SU-DHL-6 (cell line): Measurements from ENCODE around the gene CYP2B6.

Experiments used
- EZH2phosphoT487 ChIP-seq: fragments of 200-600 bp; sonication (generic), shearing (Covaris generic); conservative IDR thresholded peaks from 2 replicates; pipeline ENCODE4 v1.6.1; 2018; ENCODE audit warnings: mild to moderate bottlenecking, antibody characterized with exemption, low read length, moderate library complexity, mixed read lengths
- TF ChIP-seq, protein P1 (sequence below): fragments of 200-600 bp; sonication (generic); IDR thresholded peaks from one replicate; pipeline ENCODE4 v1.5.1; 2017; ENCODE audit warnings: antibody characterized with exemption, mild to moderate bottlenecking, low read length, moderate library complexity; ENCODE audit not compliant: insufficient read depth, poor library complexity, severe bottlenecking

DNA sequence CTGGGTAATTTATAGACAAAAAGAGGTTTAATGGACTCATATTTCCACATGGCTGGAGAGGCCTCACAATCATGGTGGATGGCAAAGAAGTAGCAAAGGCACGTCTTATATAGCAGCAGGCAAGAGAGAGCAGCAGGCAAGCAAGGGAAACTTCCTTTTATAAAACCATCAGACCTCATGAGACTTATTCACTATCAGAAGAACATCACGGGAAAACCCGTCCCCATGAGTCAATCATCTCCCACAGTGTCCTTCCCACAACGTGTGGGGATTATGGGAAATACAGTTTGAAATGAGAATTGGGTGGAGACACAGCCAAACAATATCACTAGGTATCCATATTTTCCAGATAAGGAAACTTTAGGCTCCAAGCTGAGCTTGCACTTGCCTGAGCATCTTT is 9.5 kb upstream of the CYP2B6 start:
- TF ChIP-seq, protein P1, sequence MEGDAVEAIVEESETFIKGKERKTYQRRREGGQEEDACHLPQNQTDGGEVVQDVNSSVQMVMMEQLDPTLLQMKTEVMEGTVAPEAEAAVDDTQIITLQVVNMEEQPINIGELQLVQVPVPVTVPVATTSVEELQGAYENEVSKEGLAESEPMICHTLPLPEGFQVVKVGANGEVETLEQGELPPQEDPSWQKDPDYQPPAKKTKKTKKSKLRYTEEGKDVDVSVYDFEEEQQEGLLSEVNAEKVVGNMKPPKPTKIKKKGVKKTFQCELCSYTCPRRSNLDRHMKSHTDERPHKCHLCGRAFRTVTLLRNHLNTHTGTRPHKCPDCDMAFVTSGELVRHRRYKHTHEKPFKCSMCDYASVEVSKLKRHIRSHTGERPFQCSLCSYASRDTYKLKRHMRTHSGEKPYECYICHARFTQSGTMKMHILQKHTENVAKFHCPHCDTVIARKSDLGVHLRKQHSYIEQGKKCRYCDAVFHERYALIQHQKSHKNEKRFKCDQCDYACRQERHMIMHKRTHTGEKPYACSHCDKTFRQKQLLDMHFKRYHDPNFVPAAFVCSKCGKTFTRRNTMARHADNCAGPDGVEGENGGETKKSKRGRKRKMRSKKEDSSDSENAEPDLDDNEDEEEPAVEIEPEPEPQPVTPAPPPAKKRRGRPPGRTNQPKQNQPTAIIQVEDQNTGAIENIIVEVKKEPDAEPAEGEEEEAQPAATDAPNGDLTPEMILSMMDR = no peak
- TF ChIP-seq EZH2phosphoT487 = no peak
